CD4-positive, alpha-beta T cell (primary cell): ENCODE data around the gene UPB1. TPM values are rescaled to one million over a fixed set of nuclear protein-coding genes. Genes with fewer than 3 reads are reported as not detected.

Experiments used
- ATAC-seq: fragments of 200-7000 bp; cut with Tn5 transposase; one replicate; pipeline ENCODE4 v1.10.0; 2022; ENCODE audit warnings: mild to moderate bottlenecking; ENCODE audit not compliant: poor library complexity
- CTCF ChIA-PET: fragments of 350-600 bp; sonication (Branson Sonifier 250); formaldehyde crosslinking; loops from one replicate; lab custom pipeline; 2021; ENCODE audit warnings: antibody characterized with exemption, inconsistent platforms; lab: Charles Lee
- POLR2A ChIA-PET: fragments of 350-600 bp; sonication (Branson Sonifier 250); formaldehyde crosslinking; loops from one replicate; lab custom pipeline; 2021; ENCODE audit warnings: antibody characterized with exemption, inconsistent platforms; lab: Charles Lee
- DNase-seq, 14 experiments: peaks; one replicate each; pipeline ENCODE4 v3.0.0-alpha.2; 2013 to 2020; ENCODE audit warnings: mixed read lengths in 2 of 14
- H3K27ac ChIP-seq, 2 donors: one replicate each; pipeline versions ENCODE4 v1.5.1 to v1.7.0; 2013; ENCODE audit warnings: low read length in 2 of 2, low read depth in 1 of 2, mild to moderate bottlenecking in 1 of 2
- H3K27me3 ChIP-seq, 2 experiments: 1 replicate in 1 of 2; 2 replicates in 1 of 2; pipeline versions ENCODE4 v1.6.1 to v1.7.0; 2013; ENCODE audit warnings: low read length in 2 of 2, control low read depth in 1 of 2, mild to moderate bottlenecking in 1 of 2, moderate library complexity in 1 of 2; ENCODE audit not compliant: insufficient read depth in 2 of 2, control insufficient read depth in 1 of 2
- H3K36me3 ChIP-seq: one replicate; pipeline ENCODE4 v1.6.1; 2013; ENCODE audit warnings: low read length, control low read depth; ENCODE audit not compliant: insufficient read depth
- H3K4me1 ChIP-seq: one replicate; pipeline ENCODE4 v1.6.1; 2013; ENCODE audit warnings: low read length, control low read depth; ENCODE audit not compliant: insufficient read depth
- H3K4me3 ChIP-seq: one replicate; pipeline ENCODE4 v1.5.1; 2013; ENCODE audit warnings: mild to moderate bottlenecking, low read length, moderate library complexity
- H3K9me3 ChIP-seq, 2 experiments: 1 replicate in 1 of 2; 2 replicates in 1 of 2; pipeline versions ENCODE4 v1.6.1 to v1.7.0; 2013; ENCODE audit warnings: low read length in 2 of 2, mild to moderate bottlenecking in 2 of 2, control low read depth in 1 of 2, moderate library complexity in 1 of 2; ENCODE audit not compliant: control insufficient read depth in 1 of 2, insufficient read depth in 1 of 2
- H3K27ac Mint-ChIP-seq: one replicate; pipeline ENCODE4 v1.8.0; 2020; ENCODE audit warnings: mixed read lengths
- H3K27me3 Mint-ChIP-seq: one replicate; pipeline ENCODE4 v1.8.0; 2021; ENCODE audit warnings: mixed read lengths
- H3K36me3 Mint-ChIP-seq: one replicate; pipeline ENCODE4 v1.8.0; 2021; ENCODE audit warnings: low read depth, mixed read lengths
- H3K4me1 Mint-ChIP-seq: one replicate; pipeline ENCODE4 v1.8.0; 2021; ENCODE audit warnings: low read depth, mixed read lengths
- H3K4me3 Mint-ChIP-seq: one replicate; pipeline ENCODE4 v1.8.0; 2020; ENCODE audit warnings: mild to moderate bottlenecking, mixed read lengths
- H3K9me3 Mint-ChIP-seq: one replicate; pipeline ENCODE4 v1.8.0; 2020; ENCODE audit warnings: mixed read lengths
- intact Hi-C, 2 experiments: fragments of 100-400 bp; cut with DNase I in 1 of 2; cut with micrococcal nuclease in 1 of 2; formaldehyde crosslinking; loops; one replicate each; pipeline versions ENCODE4 v1.15.1 to v1.9.0; 2023 to 2025; cut with DNase I, micrococcal nuclease
- polyA plus RNA-seq, 2 donors: library from polyadenylated mRNA; unstranded; fragments of 120-200 nt; gene quantifications; one replicate each; pipeline ENCODE4 v1.2.1, GENCODE V29; 2013
- total RNA-seq, 174 experiments: library from RNA in 2 of 174; stranded (reverse) in 2 of 174; gene quantifications; one replicate each; pipeline ENCODE4 v1.2.3 and lab custom pipeline; 2021 to 2026
- TF ChIP-seq, protein P1 (sequence below): fragments of 200-600 bp; IDR thresholded peaks from one replicate; pipeline ENCODE4 v1.8.0; 2022; ENCODE audit warnings: antibody characterized with exemption, mild to moderate bottlenecking

The UPB1 gene
- total RNA-seq (1 to 10 TPM; 2.7 to 3.7 TPM), total RNA-seq (lab: John Stamatoyannopoulos, UW) (0 to 4.1 (median 0.65) reads per million in 172 experiments)
- 0.61 TPM for polyA plus RNA-seq (2013, experiment 1 of 2)
- polyA plus RNA-seq (2013, experiment 2 of 2), result 1.1 TPM

DNA sequence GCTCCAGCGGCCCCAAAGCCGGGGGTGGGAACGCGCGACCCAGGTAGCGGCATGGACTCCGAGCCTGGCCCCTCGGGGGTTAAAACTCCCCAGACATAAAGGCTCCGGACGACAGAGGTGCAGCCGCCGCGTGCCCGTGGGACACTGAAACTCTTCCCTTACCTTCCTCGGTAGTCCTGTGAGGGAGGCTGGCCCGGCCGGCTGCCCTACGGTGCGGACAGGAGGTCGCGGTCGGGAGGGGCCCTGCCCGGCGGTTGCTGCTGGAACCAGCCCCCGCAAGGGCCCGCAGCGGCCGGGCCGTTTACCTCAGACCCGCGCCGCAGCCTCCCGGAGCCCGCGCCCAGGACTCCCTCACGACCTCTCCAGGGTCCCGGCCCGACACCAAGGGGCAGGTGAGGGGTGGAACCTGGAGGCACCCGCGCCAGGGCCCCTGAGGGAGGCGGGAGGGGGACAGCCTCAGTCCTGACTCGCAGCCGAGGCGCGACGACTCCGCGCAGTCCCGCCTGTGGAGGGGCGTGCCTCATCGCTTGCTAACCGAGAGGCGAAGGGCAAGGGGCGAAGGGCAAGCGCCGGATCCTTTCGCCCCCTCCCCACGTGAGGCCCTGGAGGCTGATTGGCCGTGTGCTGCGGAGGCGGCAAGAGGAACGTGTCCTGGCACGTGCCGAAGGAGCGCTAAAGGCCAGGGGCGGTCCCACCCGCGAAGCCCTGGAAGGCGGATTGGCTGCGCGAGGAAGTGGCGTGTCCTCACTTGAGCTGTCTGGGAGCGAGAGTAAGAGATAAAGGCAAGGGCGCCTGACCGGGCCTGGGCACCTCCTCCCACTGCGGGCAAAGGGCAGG, at the start of gene UPB1:
Gene UPB1, plus strand, starts transcription at position 805 of the 837 bp plus-strand sequence. CDS start 72 bp downstream, outside the sequence.
- H3K27me3 ChIP-seq, result peaks cover 10 to 18% of the 10 kb centered on the region in 2 experiments
- POLR2A ChIA-PET, result no interaction called here
- Mint-ChIP-seq H3K4me3 (no peak within 1 kb of the TSS), H3K27ac (no peak within 1 kb of the TSS), H3K9me3 (no peaks in the 10 kb centered on the region), H3K27me3 (peaks cover 32% of the 10 kb centered on the region), H3K36me3 (no peaks in the 10 kb centered on the region), H3K4me1 (peaks cover 23% of the 10 kb centered on the region)
- CTCF ChIA-PET, result no interaction called here
- no peaks in the 10 kb centered on the region for H3K36me3 ChIP-seq
- no peak for ATAC-seq
- DNase-seq, result no peak
- H3K4me1 ChIP-seq, result peaks cover 8% of the 10 kb centered on the region
- no peak within 1 kb of the TSS for H3K4me3 ChIP-seq
- TF ChIP-seq, protein P1, sequence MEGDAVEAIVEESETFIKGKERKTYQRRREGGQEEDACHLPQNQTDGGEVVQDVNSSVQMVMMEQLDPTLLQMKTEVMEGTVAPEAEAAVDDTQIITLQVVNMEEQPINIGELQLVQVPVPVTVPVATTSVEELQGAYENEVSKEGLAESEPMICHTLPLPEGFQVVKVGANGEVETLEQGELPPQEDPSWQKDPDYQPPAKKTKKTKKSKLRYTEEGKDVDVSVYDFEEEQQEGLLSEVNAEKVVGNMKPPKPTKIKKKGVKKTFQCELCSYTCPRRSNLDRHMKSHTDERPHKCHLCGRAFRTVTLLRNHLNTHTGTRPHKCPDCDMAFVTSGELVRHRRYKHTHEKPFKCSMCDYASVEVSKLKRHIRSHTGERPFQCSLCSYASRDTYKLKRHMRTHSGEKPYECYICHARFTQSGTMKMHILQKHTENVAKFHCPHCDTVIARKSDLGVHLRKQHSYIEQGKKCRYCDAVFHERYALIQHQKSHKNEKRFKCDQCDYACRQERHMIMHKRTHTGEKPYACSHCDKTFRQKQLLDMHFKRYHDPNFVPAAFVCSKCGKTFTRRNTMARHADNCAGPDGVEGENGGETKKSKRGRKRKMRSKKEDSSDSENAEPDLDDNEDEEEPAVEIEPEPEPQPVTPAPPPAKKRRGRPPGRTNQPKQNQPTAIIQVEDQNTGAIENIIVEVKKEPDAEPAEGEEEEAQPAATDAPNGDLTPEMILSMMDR, result no peak
- peaks cover 0 to 8% of the 10 kb centered on the region in 2 experiments for H3K9me3 ChIP-seq
- H3K27ac ChIP-seq, result no peak within 1 kb of the TSS
- intact Hi-C loops, result no loop called here

DNA sequence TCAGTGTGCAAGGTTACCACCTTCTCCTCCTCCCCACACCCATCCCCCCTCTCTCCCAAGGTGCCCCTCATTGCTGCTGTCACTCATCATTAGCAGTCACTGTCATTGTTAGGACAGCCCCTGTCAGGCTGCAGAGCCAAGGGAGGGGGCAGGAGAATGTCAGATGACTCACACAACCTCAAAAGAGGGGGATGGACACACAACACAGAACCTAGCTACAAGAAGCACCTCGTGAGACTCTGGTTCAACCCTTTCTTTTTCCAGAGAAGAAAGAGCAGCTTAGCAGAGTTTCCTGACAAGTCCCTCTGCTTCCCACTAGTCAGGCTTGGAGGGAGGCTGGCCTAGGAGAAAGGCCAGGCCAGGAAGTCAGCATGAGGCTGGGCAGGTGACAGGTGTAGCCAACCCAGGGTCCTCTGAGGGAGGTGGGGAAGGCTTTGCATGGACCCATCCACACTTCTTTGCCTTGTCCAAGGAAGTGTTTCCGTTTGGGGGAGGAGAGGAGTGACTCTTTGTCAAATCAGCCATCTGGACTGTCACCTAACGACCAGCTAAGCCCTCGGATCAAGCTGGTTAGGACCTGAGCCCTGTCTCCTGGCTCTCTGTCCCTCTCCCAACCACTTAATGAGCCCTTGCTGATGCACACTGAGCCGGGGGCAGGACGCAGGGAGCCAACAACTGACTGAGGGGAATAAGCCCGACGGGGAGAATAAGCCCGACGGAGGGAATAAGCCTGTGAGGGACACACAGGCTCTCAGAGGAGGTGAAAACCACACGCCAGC, 49.5 kb upstream of the UPB1 start:
- Histone ChIP-seq H3K27me3 (no peaks in the 10 kb centered on the region), H3K4me1 (peaks cover 31% of the 10 kb centered on the region), H3K4me3 (no peak overlapping the region), H3K36me3 (peaks cover 38% of the 10 kb centered on the region), H3K27ac (no peak overlapping the region), H3K9me3 (peaks cover 0 to 1% of the 10 kb centered on the region in 2 experiments)
- ChIA-PET POLR2A (interaction anchor here (1.3 to 1.6 kb wide), 2 partner anchors 11 to 21 kb away, joined by 3 to 5 read pairs; no protein-coding TSS in a partner anchor), CTCF (interaction anchor here (1.4 kb wide), 1 partner anchor 10 kb away, joined by 3 read pairs; no protein-coding TSS in a partner anchor)
- TF ChIP-seq, protein P1, result no peak
- peak in 1 of 14 experiments; percentile 28 for DNase-seq
- Mint-ChIP-seq H3K9me3 (no peaks in the 10 kb centered on the region), H3K4me1 (peaks cover 21% of the 10 kb centered on the region), H3K4me3 (no peak overlapping the region), H3K27me3 (no peaks in the 10 kb centered on the region), H3K36me3 (peaks cover 45% of the 10 kb centered on the region), H3K27ac (no peak overlapping the region)
- ATAC-seq, result no peak
- intact Hi-C loops, result no loop called here

DNA sequence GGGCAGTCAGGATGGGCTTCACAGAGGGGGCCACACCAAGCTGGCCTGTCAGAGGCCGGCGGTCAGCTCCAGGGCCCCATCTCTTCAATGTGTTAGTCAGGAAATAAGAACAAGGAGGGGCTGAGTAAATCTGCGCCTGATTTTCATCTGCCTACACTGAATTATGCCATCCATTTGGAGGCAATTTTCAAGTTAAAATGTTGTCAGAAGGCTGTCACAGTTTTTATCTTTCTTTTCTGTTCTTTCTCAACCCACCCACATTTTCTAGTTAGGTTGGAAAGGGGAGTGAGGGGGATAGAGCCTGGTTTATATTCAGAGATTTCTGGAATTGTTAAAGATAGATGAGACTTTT, 48.9 kb upstream of the UPB1 start:
- Mint-ChIP-seq H3K9me3 (no peaks in the 10 kb centered on the region), H3K27me3 (no peaks in the 10 kb centered on the region), H3K36me3 (peaks cover 39% of the 10 kb centered on the region), H3K4me3 (no peak overlapping the region), H3K4me1 (peaks cover 16% of the 10 kb centered on the region), H3K27ac (peak overlapping the region; percentile 27)
- ChIA-PET CTCF (interaction anchor here (1.4 kb wide), 1 partner anchor 9 kb away, joined by 3 read pairs; no protein-coding TSS in a partner anchor), POLR2A (interaction anchor here (1.3 to 1.6 kb wide), 2 partner anchors 11 to 22 kb away, joined by 3 to 5 read pairs; no protein-coding TSS in a partner anchor)
- H3K4me1 ChIP-seq, result peaks cover 25% of the 10 kb centered on the region
- TF ChIP-seq, protein P1, result no peak
- peaks cover 0 to 7% of the 10 kb centered on the region in 2 experiments for H3K9me3 ChIP-seq
- no peaks in the 10 kb centered on the region for H3K27me3 ChIP-seq
- DNase-seq (no peak), ATAC-seq (no peak)
- no peak overlapping the region for H3K27ac ChIP-seq
- peaks cover 33% of the 10 kb centered on the region for H3K36me3 ChIP-seq
- H3K4me3 ChIP-seq, result no peak overlapping the region
- intact Hi-C loops, result no loop called here
